ENCODE results near the gene WDFY1.

- no peak for TF ChIP-seq POLR2A (IDR thresholded peaks at IDR 0.05; ENCODE audit: low read depth)
- TF ChIP-seq CTCF (IDR thresholded peaks at IDR 0.05) = no peak
- TF ChIP-seq EP300 (IDR thresholded peaks at IDR 0.05) = no peak
- TF ChIP-seq POLR2AphosphoS5 (IDR thresholded peaks at IDR 0.05) = no peak
Observed at GRCh38 chr2:223900531-223900930, 44.6 kb downstream of the WDFY1 start.

Measured in esophagus muscularis mucosa (tissue), 4 donors.